ENCODE results near the gene PERM1.

- TF ChIP-seq GATA2 (IDR thresholded peaks at IDR 0.05; ENCODE audit: low read depth, low read length) (no peak), GATA3 (IDR thresholded peaks at IDR 0.05; ENCODE audit: low read depth, low read length) (no peak)
These were observed 10.0 kb downstream of the PERM1 start for GRCh38 chr1:971751-972506.

Measured in SH-SY5Y (cell line).